SK-N-MC (cell line): ENCODE measurements around the gene MORF4L1.
"Not testable (repeated sequence)": the region's sequence is repeated elsewhere in the genome, so short reads cannot be mapped to it uniquely, and the experiment has no call there.

Source experiments
- DNase-seq: peaks from one replicate; pipeline ENCODE4 v3.0.0-alpha.2; 2011; ENCODE audit warnings: low read depth, low spot score
- H3K27ac ChIP-seq: fragments of 200-600 bp; sonication (generic); 2 replicates; pipeline ENCODE4 v1.5.1; 2016; ENCODE audit warnings: mixed run types
- H3K36me3 ChIP-seq: fragments of 200-600 bp; sonication (generic); 2 replicates; pipeline ENCODE4 v1.6.1; 2017; ENCODE audit warnings: antibody characterized with exemption, low read length, mixed read lengths; ENCODE audit not compliant: insufficient read depth
- H3K4me3 ChIP-seq: fragments of 200-600 bp; sonication (generic); 2 replicates; pipeline ENCODE4 v1.5.1; 2016
- H3K9ac ChIP-seq: fragments of 200-600 bp; sonication (generic); 2 replicates; pipeline ENCODE4 v1.8.0; 2017; ENCODE audit warnings: mixed run types, mixed read lengths; ENCODE audit not compliant: insufficient read length
- H3K9me3 ChIP-seq: fragments of 200-600 bp; sonication (generic); 2 replicates; pipeline ENCODE4 v1.6.1; 2017; ENCODE audit warnings: low read depth, mild to moderate bottlenecking, antibody characterized with exemption, low read length, moderate library complexity, mixed read lengths
- EZH2 ChIP-seq: fragments of 200-600 bp; sonication (generic); IDR thresholded peaks from one replicate; pipeline ENCODE4 v1.6.1; 2017; ENCODE audit warnings: antibody characterized with exemption
- FOXP2 ChIP-seq: optimal IDR thresholded peaks from 2 replicates; pipeline ENCODE3; 2011; ENCODE audit warnings: mild to moderate bottlenecking, moderate library complexity; ENCODE audit not compliant: insufficient read depth; ENCODE audit errors: extremely low read length, control extremely low read depth
- POLR2AphosphoS5 ChIP-seq: IDR thresholded peaks from 2 replicates; pipeline ENCODE4 v1.6.1; 2012; ENCODE audit warnings: mild to moderate bottlenecking, low read depth, low read length, borderline replicate concordance

MORF4L1 gene

GRCh38 chr15:78880813-78881212, 8.1 kb downstream of the MORF4L1 start:
- Histone ChIP-seq H3K9ac (no peak overlapping the region), H3K9me3 (no peaks in the 10 kb centered on the region), H3K4me3 (no peak overlapping the region), H3K27ac (no peak overlapping the region), H3K36me3 (peaks cover 70% of the 10 kb centered on the region)
- no peak for DNase-seq
- no peak for TF ChIP-seq EZH2
- TF ChIP-seq FOXP2: no peak
- TF ChIP-seq POLR2AphosphoS5: no peak

GRCh38 chr15:78881681-78882080, 9.0 kb downstream of the MORF4L1 start:
- no peak overlapping the region for H3K9ac ChIP-seq

DNA sequence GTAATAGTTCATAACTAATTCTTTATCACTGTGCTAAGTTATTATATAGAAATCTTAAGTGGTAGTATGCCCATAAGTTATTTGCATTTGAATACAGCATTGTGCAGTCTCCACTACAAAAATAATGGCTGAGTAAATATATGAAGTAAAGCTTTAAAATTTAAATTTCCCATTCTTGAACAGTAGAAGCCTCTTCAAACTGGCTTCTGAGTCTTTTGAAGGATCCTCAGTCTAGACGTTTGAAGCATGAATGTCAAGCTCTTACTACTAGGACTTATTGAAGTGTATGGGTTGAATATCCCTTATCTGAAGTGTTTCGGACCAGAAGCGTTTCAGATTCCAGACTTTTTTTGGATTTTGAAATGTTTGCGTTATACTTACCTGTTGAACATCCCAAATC, 16.3 kb downstream of the MORF4L1 start:
- H3K9ac ChIP-seq: no peak overlapping the region
- TF ChIP-seq EZH2 (no peak), POLR2AphosphoS5 (no peak)
- no peak overlapping the region for H3K4me3 ChIP-seq
- no peak for DNase-seq
- no peaks in the 10 kb centered on the region for H3K9me3 ChIP-seq
- H3K27ac ChIP-seq: no peak overlapping the region
- H3K36me3 ChIP-seq: peaks cover 99% of the 10 kb centered on the region

More at GRCh38 chr15:78881681-78882080, 9.0 kb downstream of the MORF4L1 start:
- H3K9me3 ChIP-seq: no peaks in the 10 kb centered on the region
- H3K4me3 ChIP-seq: no peak overlapping the region
- peaks cover 79% of the 10 kb centered on the region for H3K36me3 ChIP-seq
- no peak overlapping the region for H3K27ac ChIP-seq
- TF ChIP-seq FOXP2 (no peak), POLR2AphosphoS5 (no peak), EZH2 (no peak)
- no peak for DNase-seq

- Histone ChIP-seq H3K9ac (no peak overlapping the region), H3K27ac (peak overlapping the region; percentile 30), H3K9me3 (no peaks in the 10 kb centered on the region), H3K36me3 (peaks cover 99% of the 10 kb centered on the region), H3K4me3 (no peak overlapping the region)
- TF ChIP-seq FOXP2 (no peak), EZH2 (no peak), POLR2AphosphoS5 (no peak)
- DNase-seq: no peak
Observed at GRCh38 chr15:78893538-78893937, 20.8 kb downstream of the MORF4L1 start.

GRCh38 chr15:78895471-78895870, 22.8 kb downstream of the MORF4L1 start:
- Histone ChIP-seq H3K36me3 (peaks cover 100% of the 10 kb centered on the region), H3K9me3 (no peaks in the 10 kb centered on the region), H3K9ac (no peak overlapping the region), H3K4me3 (no peak overlapping the region), H3K27ac (no peak overlapping the region)
- TF ChIP-seq FOXP2 (no peak), POLR2AphosphoS5 (no peak), EZH2 (no peak)
- no peak for DNase-seq

GRCh38 chr15:78898540-78898939, 25.9 kb downstream of the MORF4L1 start:
- peaks cover 100% of the 10 kb centered on the region for H3K36me3 ChIP-seq
- no peak overlapping the region for H3K9ac ChIP-seq
- H3K9me3 ChIP-seq: no peaks in the 10 kb centered on the region
- H3K27ac ChIP-seq: peak overlapping the region; percentile 11; the same call in 1 of the 2 replicates
- DNase-seq: no peak
- TF ChIP-seq EZH2: no peak
- no peak overlapping the region for H3K4me3 ChIP-seq

- peaks cover 100% of the 10 kb centered on the region for H3K36me3 ChIP-seq
- DNase-seq, H3K4me3 ChIP-seq, H3K27ac ChIP-seq, H3K9ac ChIP-seq, H3K9me3 ChIP-seq: not testable (repeated sequence)
Observed at GRCh38 chr15:78900819-78901533, 28.3 kb downstream of the MORF4L1 start.

DNA sequence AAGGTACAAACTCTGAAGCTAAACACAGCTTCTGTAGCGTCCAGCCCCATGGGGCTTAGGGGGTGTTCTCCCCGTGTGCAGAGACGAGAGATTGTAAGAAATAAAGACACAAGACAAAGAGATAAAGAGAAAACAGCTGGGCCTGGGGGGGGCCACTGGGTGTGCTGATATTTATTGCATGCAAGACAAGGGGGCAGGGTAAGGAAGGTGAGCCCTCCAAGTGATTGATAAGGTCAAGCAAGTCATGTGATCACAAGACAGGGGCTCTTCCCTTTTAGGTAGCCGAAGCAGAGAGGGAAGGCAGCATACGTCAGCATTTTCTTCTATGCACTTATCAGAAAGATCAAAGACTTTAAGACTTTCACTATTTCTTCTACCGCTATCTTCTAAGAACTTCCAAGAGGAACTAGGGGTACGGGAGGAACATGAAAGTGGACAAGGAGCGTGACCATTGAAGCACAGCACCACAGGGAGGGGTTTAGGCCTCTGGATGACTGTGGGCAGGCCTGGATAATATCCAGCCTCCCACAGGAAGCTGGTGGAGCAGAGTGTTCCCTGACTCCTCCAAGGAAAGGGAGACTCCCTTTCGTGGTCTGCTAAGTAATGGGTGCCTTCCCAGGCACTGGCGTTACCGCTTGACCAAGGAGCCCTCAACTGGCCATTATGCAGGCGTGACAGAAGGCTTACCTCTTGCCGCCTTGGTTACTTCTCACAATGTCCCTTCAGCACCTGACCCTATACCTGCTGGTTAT, 29.8 kb downstream of the MORF4L1 start:
- H3K9ac ChIP-seq, H3K9me3 ChIP-seq, DNase-seq, H3K4me3 ChIP-seq: not testable (repeated sequence)
- Histone ChIP-seq H3K27ac (peak overlapping the region; percentile 2; the same call in 1 of the 2 replicates), H3K36me3 (peaks cover 100% of the 10 kb centered on the region)
